GM12874 (cell line): Measurements from ENCODE around the gene CDH11.

Source experiments
- CTCF ChIP-seq: IDR thresholded peaks from 2 replicates; pipeline ENCODE4 v1.5.1; 2011; ENCODE audit warnings: low read depth, mild to moderate bottlenecking, control low read depth, low read length, moderate library complexity; ENCODE audit not compliant: insufficient read depth

Gene CDH11

GRCh38 chr16:64947651-64948050 is 174.2 kb downstream of the CDH11 start:
- TF ChIP-seq CTCF: no peak

GRCh38 chr16:64933885-64934284 is 188.0 kb downstream of the CDH11 start:
- no peak for TF ChIP-seq CTCF

DNA sequence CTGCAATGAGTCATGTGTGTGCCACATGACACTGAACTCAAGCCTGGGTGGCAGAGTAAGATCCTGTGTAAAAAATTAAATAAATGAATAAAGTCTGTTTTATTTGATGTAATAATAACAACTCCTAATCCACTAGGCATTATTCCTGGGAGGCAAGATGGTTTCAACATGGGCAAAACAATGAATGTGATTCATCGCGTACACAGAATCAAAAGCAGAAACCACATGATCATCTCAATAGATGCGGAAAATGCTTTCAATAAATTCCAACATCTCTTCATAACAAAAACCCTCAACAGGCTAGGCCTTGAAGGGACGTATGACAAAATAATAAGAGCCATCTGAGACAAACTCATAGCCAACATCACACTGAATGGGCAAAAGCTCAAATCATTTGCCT is 195.4 kb downstream of the CDH11 start:
- TF ChIP-seq CTCF: no peak

- TF ChIP-seq CTCF: no peak
Measured at GRCh38 chr16:64925166-64925565, 196.7 kb downstream of the CDH11 start.

DNA sequence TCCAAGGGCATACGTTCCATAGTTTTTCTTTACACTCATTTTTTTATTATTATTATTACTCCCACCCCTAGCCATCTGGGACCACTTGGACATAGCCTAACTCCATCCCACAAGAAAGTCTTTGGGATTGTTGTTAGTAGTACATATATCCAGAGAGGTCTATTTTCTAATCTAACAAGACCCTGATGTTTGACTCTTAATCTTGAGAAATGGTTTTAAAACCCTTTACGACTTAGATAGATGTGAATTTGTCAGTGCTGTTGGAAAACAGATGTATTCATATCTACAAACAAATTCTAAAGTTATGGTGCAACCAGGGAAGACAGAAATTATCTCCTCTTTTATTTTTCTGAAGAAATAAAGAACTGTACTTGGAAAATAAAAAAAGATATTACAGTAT is 197.8 kb downstream of the CDH11 start:
- TF ChIP-seq CTCF: no peak

GRCh38 chr16:64919929-64920607 is 201.8 kb downstream of the CDH11 start:
- no peak for TF ChIP-seq CTCF

- TF ChIP-seq CTCF: no peak
Measured at GRCh38 chr16:64919141-64919540, 202.7 kb downstream of the CDH11 start.
